HFFc6 (cell line): ENCODE measurements around the gene ZNF552. TPM values are rescaled to one million over a fixed set of nuclear protein-coding genes. Genes with fewer than 3 reads are reported as not detected.
A peak's percentile ranks its signal among the peaks of the same experiment; 100 is the strongest.
"Not testable (repeated sequence)": the region's sequence is repeated elsewhere in the genome, so short reads cannot be mapped to it uniquely, and the experiment has no call there.

Experiments
- DNase-seq: peaks from one replicate; pipeline ENCODE4 v3.0.0-alpha.2; 2018
- H3K27ac Mint-ChIP-seq: 2 replicates; pipeline ENCODE4 v1.8.0; 2020; ENCODE audit warnings: mild to moderate bottlenecking, mixed read lengths
- H3K27me3 Mint-ChIP-seq: 2 replicates; pipeline ENCODE4 v1.8.0; 2021; ENCODE audit warnings: mild to moderate bottlenecking, moderate library complexity, mixed read lengths; ENCODE audit not compliant: insufficient read depth
- H3K36me3 Mint-ChIP-seq: 2 replicates; pipeline ENCODE4 v1.8.0; 2021; ENCODE audit warnings: low read depth, mixed read lengths
- H3K4me1 Mint-ChIP-seq: 2 replicates; pipeline ENCODE4 v1.8.0; 2020; ENCODE audit warnings: low read depth, mixed read lengths
- H3K4me3 Mint-ChIP-seq: 2 replicates; pipeline ENCODE4 v1.8.0; 2020; ENCODE audit warnings: mild to moderate bottlenecking, moderate library complexity, mixed read lengths
- H3K9me3 Mint-ChIP-seq: 2 replicates; pipeline ENCODE4 v1.8.0; 2020; ENCODE audit warnings: mild to moderate bottlenecking, mixed read lengths
- total RNA-seq, 6 experiments: library from RNA; stranded (reverse); fragmentation: NEBNext Ultra II Directional; extraction: Animal tissue kit (Norgen Biotek cat#: 25700); gene quantifications; 2 replicates in 1 of 6; 3 replicates in 5 of 6; pipeline ENCODE4 v1.2.3, GENCODE V29; 2021
- TF ChIP-seq, protein P1 (sequence below): fragments of 200-600 bp; sonication (generic); IDR thresholded peaks from 2 replicates; pipeline ENCODE4 v1.5.0; 2021; ENCODE audit warnings: antibody characterized with exemption, mild to moderate bottlenecking

The ZNF552 gene
- total RNA-seq, 6 experiments from 2014 or later = 2.7 to 3.8 (median 3.0) TPM

DNA sequence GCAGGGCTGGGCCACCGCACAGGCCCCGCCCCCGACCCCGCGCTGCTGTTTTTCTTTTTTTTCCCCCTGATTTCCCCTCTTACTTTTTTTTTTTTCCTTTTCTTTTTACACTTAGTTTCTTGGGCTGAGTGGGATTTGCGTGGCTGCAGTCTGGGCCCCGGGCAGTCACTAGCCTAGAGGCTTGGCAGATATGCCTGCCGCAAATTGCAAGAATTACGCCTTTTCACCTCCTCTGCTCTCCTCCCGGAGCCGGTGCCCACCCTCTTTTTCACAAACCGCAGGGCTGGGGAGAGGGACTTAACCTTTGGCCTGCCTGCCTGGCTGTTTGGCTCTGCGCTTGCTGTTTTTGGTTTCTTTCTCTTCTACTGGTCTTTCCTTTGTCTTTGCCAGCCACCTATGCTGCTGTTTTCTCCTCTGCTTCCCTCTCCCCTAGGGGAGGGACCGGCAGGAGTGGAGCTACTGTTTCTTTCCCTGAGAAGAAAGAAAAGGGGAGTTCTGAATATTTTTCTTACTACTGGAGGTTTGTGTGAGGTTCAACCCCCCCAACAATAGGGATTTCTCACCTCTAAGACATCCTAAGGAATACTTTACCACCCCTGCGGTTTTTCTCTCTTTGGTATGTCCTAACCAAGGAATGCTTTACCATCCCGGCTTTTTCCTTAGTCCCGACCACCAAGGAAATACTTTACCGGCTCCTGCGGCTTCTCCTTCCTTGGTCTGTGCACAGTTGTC, 11.0 kb downstream of the ZNF552 start:
- Mint-ChIP-seq H3K27me3 (no peaks in the 10 kb centered on the region; the same call in 1 of the 2 replicates), H3K9me3 (no peaks in the 10 kb centered on the region), H3K36me3 (peaks cover 20% of the 10 kb centered on the region), H3K4me1 (peaks cover 39% of the 10 kb centered on the region), H3K27ac (peak overlapping the region; percentile 92), H3K4me3 (peak overlapping the region; percentile 94)
- TF ChIP-seq, protein P1, sequence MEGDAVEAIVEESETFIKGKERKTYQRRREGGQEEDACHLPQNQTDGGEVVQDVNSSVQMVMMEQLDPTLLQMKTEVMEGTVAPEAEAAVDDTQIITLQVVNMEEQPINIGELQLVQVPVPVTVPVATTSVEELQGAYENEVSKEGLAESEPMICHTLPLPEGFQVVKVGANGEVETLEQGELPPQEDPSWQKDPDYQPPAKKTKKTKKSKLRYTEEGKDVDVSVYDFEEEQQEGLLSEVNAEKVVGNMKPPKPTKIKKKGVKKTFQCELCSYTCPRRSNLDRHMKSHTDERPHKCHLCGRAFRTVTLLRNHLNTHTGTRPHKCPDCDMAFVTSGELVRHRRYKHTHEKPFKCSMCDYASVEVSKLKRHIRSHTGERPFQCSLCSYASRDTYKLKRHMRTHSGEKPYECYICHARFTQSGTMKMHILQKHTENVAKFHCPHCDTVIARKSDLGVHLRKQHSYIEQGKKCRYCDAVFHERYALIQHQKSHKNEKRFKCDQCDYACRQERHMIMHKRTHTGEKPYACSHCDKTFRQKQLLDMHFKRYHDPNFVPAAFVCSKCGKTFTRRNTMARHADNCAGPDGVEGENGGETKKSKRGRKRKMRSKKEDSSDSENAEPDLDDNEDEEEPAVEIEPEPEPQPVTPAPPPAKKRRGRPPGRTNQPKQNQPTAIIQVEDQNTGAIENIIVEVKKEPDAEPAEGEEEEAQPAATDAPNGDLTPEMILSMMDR = no peak
- peak; percentile 86 for DNase-seq

DNA sequence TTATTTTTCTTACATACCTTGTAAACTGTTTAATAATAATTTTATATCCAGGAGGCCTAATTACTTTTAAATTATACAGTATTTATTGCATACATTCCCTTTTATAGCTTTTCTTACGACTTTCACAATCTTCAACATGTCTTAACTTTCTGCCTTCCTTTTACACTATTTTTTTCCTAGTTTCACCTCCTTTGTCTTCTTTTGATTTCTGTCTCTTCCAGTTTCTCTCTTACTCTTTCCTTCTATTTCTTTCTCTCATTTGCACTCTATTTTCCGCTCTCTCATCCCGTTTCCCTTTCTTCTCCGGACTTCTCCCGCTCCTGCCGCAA, 11.5 kb downstream of the ZNF552 start:
- no peak for DNase-seq
- TF ChIP-seq, protein P1 = no peak
- Mint-ChIP-seq H3K9me3 (no peaks in the 10 kb centered on the region), H3K36me3 (peaks cover 20% of the 10 kb centered on the region), H3K27me3 (no peaks in the 10 kb centered on the region; the same call in 1 of the 2 replicates), H3K27ac (peak overlapping the region; percentile 92), H3K4me1 (peaks cover 39% of the 10 kb centered on the region), H3K4me3 (peak overlapping the region; percentile 94)

DNA sequence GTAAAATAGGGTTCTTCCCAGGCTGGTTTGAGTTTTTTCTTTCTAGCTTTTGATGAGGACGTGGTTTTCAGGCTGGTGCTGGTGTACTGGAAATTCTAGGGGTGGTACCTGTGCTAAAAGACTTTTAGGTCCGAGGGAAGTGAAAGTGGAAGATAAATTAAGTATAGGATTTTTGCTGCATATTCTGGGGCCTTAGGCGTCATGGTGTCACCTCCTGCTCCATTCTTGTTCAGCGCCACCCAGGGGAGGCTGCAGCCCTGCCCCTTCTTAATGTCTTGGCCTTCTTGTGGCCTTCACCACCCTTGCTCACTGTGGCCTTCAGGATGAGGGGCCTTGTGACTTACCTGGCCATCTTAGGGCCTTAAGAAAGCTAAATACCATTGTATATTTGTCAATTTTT, 12.4 kb downstream of the ZNF552 start:
- peak overlapping the region; percentile 34; the same call in 1 of the 2 replicates for H3K4me3 Mint-ChIP-seq
- H3K36me3 Mint-ChIP-seq = peaks cover 13% of the 10 kb centered on the region
- no peak for DNase-seq
- H3K27ac Mint-ChIP-seq = peak overlapping the region; percentile 65
- H3K27me3 Mint-ChIP-seq = no peaks in the 10 kb centered on the region; the same call in 1 of the 2 replicates
- peaks cover 39% of the 10 kb centered on the region for H3K4me1 Mint-ChIP-seq
- TF ChIP-seq, protein P1 = no peak
- H3K9me3 Mint-ChIP-seq = no peaks in the 10 kb centered on the region

DNA sequence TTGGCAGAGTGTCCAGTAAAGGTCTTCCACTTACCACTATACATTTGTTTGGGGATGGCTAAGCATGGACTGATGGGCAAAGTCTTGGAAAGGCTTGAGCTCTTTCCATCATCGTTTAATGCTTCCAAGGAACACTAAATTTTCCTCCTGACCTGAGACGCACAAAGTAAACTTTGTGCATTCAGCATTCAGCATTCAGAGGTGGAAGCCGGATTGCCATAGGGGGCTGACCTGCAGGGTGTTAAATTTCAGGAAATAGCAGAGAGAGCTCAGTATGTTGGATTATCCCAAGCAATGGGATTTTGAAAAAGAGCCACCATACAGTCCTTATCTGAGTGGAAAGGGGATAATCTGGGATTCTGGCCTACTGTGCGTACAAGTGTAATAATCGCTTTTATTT, 14.0 kb downstream of the ZNF552 start:
- TF ChIP-seq, protein P1 = no peak
- Mint-ChIP-seq H3K4me3 (no peak overlapping the region; the same call in 1 of the 2 replicates), H3K27me3 (no peaks in the 10 kb centered on the region; the same call in 1 of the 2 replicates), H3K27ac (peak overlapping the region; percentile 29; the same call in 1 of the 2 replicates), H3K4me1 (peaks cover 39% of the 10 kb centered on the region), H3K36me3 (peaks cover 12% of the 10 kb centered on the region), H3K9me3 (no peaks in the 10 kb centered on the region)
- no peak for DNase-seq

DNA sequence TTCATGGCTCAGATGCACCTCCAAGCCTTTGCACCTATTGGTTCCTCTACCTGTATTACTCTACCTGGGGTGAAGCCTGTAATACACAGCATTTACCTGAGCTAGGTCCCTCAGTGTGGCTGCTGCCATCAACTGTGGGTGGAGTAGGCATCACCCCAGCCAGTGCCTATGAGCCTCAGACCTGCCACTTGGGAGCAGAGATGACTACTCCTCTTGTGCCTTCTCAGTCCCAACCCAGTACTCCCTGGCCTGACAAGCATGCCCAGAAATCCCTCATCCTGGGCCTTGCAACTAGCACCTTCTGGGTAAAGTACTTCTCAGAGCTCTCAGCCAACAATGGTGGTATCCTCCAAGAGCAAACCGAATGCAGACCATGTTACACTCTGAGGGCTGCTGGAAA, 18.1 kb downstream of the ZNF552 start:
- not testable (repeated sequence) for H3K4me3 Mint-ChIP-seq, DNase-seq, H3K9me3 Mint-ChIP-seq, H3K4me1 Mint-ChIP-seq, H3K27me3 Mint-ChIP-seq, H3K27ac Mint-ChIP-seq
- H3K36me3 Mint-ChIP-seq = peaks cover 35% of the 10 kb centered on the region

DNA sequence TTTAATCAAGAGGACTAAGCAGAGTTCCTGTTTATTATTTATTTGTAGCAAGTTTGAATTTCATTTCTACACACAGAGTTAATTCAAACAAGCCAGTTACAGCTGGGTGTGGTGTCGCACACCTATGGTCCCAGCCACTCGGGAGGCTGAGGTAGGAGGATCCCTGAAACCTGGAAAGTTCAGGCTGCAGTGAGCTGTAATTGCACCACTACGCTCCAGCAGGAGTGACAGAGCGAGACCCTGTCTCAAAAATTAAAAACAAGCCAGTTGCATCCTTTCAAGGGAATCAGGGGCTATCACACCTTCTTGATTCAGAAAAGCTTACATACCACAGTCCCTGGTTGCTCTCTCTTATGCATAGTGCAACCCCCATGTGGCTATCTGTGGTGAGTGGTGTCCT, 25.4 kb downstream of the ZNF552 start:
- Mint-ChIP-seq H3K9me3 (peaks cover 33% of the 10 kb centered on the region), H3K27ac (no peak overlapping the region), H3K36me3 (peaks cover 72% of the 10 kb centered on the region), H3K27me3 (no peaks in the 10 kb centered on the region), H3K4me3 (no peak overlapping the region), H3K4me1 (no peaks in the 10 kb centered on the region)
- DNase-seq = no peak
- TF ChIP-seq, protein P1 = no peak
